Measurements from ENCODE around the gene LTBP1. TPM values are rescaled to one million over a fixed set of nuclear protein-coding genes. Genes with fewer than 3 reads are reported as not detected.
A peak's percentile ranks its signal among the peaks of the same experiment; 100 is the strongest.

The LTBP1 gene
- total and polyA plus RNA-seq, 8 donors: 11.0 to 134 (median 25.6) TPM

GRCh38 chr2:33317369-33318007 is 370.7 kb downstream of the LTBP1 start:
- H3K27ac ChIP-seq: peak overlapping the region in 1 of 5 donors; percentile 11
- WGBS, 5 donors: 66 to 81% (median 73%) methylated on average over 5 of the region's 5 CpGs
- peaks cover 0 to 21% (median 14%) of the 10 kb centered on the region in 4 donors for H3K4me1 ChIP-seq
- TF ChIP-seq POLR2AphosphoS5 (IDR thresholded peaks at IDR 0.05): no peak
- no peak for TF ChIP-seq POLR2A (IDR thresholded peaks at IDR 0.05)
- no peak for TF ChIP-seq EP300 (IDR thresholded peaks at IDR 0.05)
- no peak for TF ChIP-seq CTCF (IDR thresholded peaks at IDR 0.05)
- intact Hi-C loops (cut with DNase I; ENCODE audit: low total_unique reads): no loop called here
- no peaks in the 10 kb centered on the region for H3K9me3 ChIP-seq
- peaks cover 0 to 16% (median 4%) of the 10 kb centered on the region in 4 donors for H3K36me3 ChIP-seq
- no peak overlapping the region for H3K4me3 ChIP-seq
- no peaks in the 10 kb centered on the region for H3K27me3 ChIP-seq
- no peak for DNase-seq

- WGBS, 5 donors: 69 to 85% (median 79%) methylated on average over 3 of the region's 3 CpGs
- peaks cover 0 to 26% (median 15%) of the 10 kb centered on the region in 4 donors for H3K4me1 ChIP-seq
- intact Hi-C loops (cut with DNase I; ENCODE audit: low total_unique reads): no loop called here
- H3K27ac ChIP-seq: no peak overlapping the region
- DNase-seq: no peak
- TF ChIP-seq POLR2AphosphoS5 (IDR thresholded peaks at IDR 0.05) (no peak), POLR2A (IDR thresholded peaks at IDR 0.05) (no peak), EP300 (IDR thresholded peaks at IDR 0.05) (no peak), CTCF (IDR thresholded peaks at IDR 0.05) (no peak)
- H3K4me3 ChIP-seq: no peak overlapping the region
- no peaks in the 10 kb centered on the region for H3K9me3 ChIP-seq
- H3K27me3 ChIP-seq: no peaks in the 10 kb centered on the region
- peaks cover 0 to 16% (median 4%) of the 10 kb centered on the region in 4 donors for H3K36me3 ChIP-seq
Measured at GRCh38 chr2:33318456-33318855, 371.7 kb downstream of the LTBP1 start.

- intact Hi-C loops (cut with DNase I; ENCODE audit: low total_unique reads): no loop called here
- Histone ChIP-seq H3K4me3 (no peak overlapping the region), H3K4me1 (peaks cover 0 to 26% (median 15%) of the 10 kb centered on the region in 4 donors), H3K36me3 (peaks cover 0 to 3% (median 1%) of the 10 kb centered on the region in 4 donors), H3K27ac (peak overlapping the region in 1 of 5 donors; percentile 25), H3K27me3 (no peaks in the 10 kb centered on the region), H3K9me3 (no peaks in the 10 kb centered on the region)
- DNase-seq: no peak
- no peak for TF ChIP-seq POLR2A (IDR thresholded peaks at IDR 0.05)
- no peak for TF ChIP-seq CTCF (IDR thresholded peaks at IDR 0.05)
- 53 to 69% (median 63%) methylated on average over 3 of the region's 3 CpGs for WGBS, 5 donors
Measured at GRCh38 chr2:33320573-33320972, 373.8 kb downstream of the LTBP1 start.

GRCh38 chr2:33321236-33321771 is 374.6 kb downstream of the LTBP1 start:
- Histone ChIP-seq H3K36me3 (no peaks in the 10 kb centered on the region), H3K4me3 (no peak overlapping the region), H3K4me1 (peaks cover 0 to 32% (median 15%) of the 10 kb centered on the region in 4 donors), H3K27ac (peak overlapping the region in 3 of 5 donors; percentile 8 to 48 (median 12)), H3K27me3 (no peaks in the 10 kb centered on the region), H3K9me3 (no peaks in the 10 kb centered on the region)
- DNase-seq: no peak
- intact Hi-C loops (cut with DNase I; ENCODE audit: low total_unique reads): no loop called here
- TF ChIP-seq POLR2AphosphoS5 (IDR thresholded peaks at IDR 0.05) (no peak), EP300 (IDR thresholded peaks at IDR 0.05) (no peak), POLR2A (IDR thresholded peaks at IDR 0.05) (no peak), CTCF (IDR thresholded peaks at IDR 0.05) (no peak)
- WGBS, 5 donors: 64 to 83% (median 79%) methylated on average over 8 of the region's 8 CpGs
